ENCODE results near the gene ZRANB3. TPM values are rescaled to one million over a fixed set of nuclear protein-coding genes. Genes with fewer than 3 reads are reported as not detected.

The ZRANB3 gene
- polyA plus RNA-seq, 4 donors: 0.81 to 3.6 (median 3.0) TPM; not detected in 1

GRCh38 chr2:135159191-135159590 lies 371.8 kb downstream of the ZRANB3 start:
- H3K27ac ChIP-seq (ENCODE audit: low read depth in 1 of 3, low read length in 2 of 3): no peak overlapping the region
- no peaks in the 10 kb centered on the region for H3K9me3 ChIP-seq (ENCODE audit: control insufficient read depth in 2 of 2, insufficient read depth in 1 of 2, low read depth in 1 of 2, low read length in 1 of 2)
- FAIRE-seq (no peak), DNase-seq (no peak)
- peaks cover 9 to 15% (median 11%) of the 10 kb centered on the region in 3 donors for H3K36me3 ChIP-seq (ENCODE audit: control insufficient read depth in 3 of 3, insufficient read depth in 2 of 3, low read depth in 1 of 3, low read length in 3 of 3)
- no peak overlapping the region for H3K4me3 ChIP-seq (ENCODE audit: low read depth in 1 of 3, low read length in 3 of 3)
- H3K4me1 ChIP-seq (ENCODE audit: control insufficient read depth in 3 of 3, insufficient read depth in 2 of 3, low read depth in 1 of 3, low read length in 2 of 3): no peaks in the 10 kb centered on the region
- no peaks in the 10 kb centered on the region for H3K27me3 ChIP-seq (ENCODE audit: control insufficient read depth in 3 of 3, insufficient read depth in 3 of 3, low read length in 3 of 3)
- 90 to 97% (median 97%) methylated on average over 2 of the region's 2 CpGs for WGBS, 3 donors

DNA sequence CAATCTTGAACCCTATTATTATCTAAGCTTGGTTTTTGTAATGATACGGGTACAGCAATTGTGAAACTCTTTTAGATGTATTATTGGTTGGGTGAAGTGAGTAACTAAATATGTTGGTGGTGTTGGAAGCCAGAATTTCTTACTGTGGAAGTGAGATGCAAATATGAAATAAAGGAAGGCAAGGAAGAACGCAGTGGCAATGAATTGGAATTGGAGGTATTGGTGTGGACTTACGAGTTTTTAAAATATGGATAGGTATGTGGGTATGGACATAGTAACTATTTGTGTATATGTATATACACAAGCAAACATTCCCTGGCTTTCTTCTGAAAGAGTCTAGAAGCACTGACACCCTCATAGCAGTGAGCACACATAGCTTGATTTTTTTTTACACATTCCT lies 373.2 kb downstream of the ZRANB3 start:
- Histone ChIP-seq H3K27me3 (ENCODE audit: control insufficient read depth in 3 of 3, insufficient read depth in 3 of 3, low read length in 3 of 3) (no peaks in the 10 kb centered on the region), H3K27ac (ENCODE audit: low read depth in 1 of 3, low read length in 2 of 3) (no peak overlapping the region), H3K4me3 (ENCODE audit: low read depth in 1 of 3, low read length in 3 of 3) (no peak overlapping the region), H3K9me3 (ENCODE audit: control insufficient read depth in 2 of 2, insufficient read depth in 1 of 2, low read depth in 1 of 2, low read length in 1 of 2) (no peaks in the 10 kb centered on the region), H3K4me1 (ENCODE audit: control insufficient read depth in 3 of 3, insufficient read depth in 2 of 3, low read depth in 1 of 3, low read length in 2 of 3) (no peaks in the 10 kb centered on the region), H3K36me3 (ENCODE audit: control insufficient read depth in 3 of 3, insufficient read depth in 2 of 3, low read depth in 1 of 3, low read length in 3 of 3) (peaks cover 11 to 13% (median 11%) of the 10 kb centered on the region in 3 donors)
- no peak for DNase-seq
- no peak for FAIRE-seq
- WGBS, 3 donors: 95 to 99% (median 97%) methylated on average over 3 of the region's 3 CpGs

GRCh38 chr2:135154962-135155361 lies 376.1 kb downstream of the ZRANB3 start:
- H3K9me3 ChIP-seq (ENCODE audit: control insufficient read depth in 2 of 2, insufficient read depth in 1 of 2, low read depth in 1 of 2, low read length in 1 of 2): no peaks in the 10 kb centered on the region
- H3K4me3 ChIP-seq (ENCODE audit: low read depth in 1 of 3, low read length in 3 of 3): no peak overlapping the region
- peaks cover 0 to 14% (median 10%) of the 10 kb centered on the region in 3 donors for H3K4me1 ChIP-seq (ENCODE audit: control insufficient read depth in 3 of 3, insufficient read depth in 2 of 3, low read depth in 1 of 3, low read length in 2 of 3)
- no peaks in the 10 kb centered on the region for H3K27me3 ChIP-seq (ENCODE audit: control insufficient read depth in 3 of 3, insufficient read depth in 3 of 3, low read length in 3 of 3)
- H3K27ac ChIP-seq (ENCODE audit: low read depth in 1 of 3, low read length in 2 of 3): no peak overlapping the region
- FAIRE-seq: no peak
- peaks cover 8 to 12% (median 11%) of the 10 kb centered on the region in 3 donors for H3K36me3 ChIP-seq (ENCODE audit: control insufficient read depth in 3 of 3, insufficient read depth in 2 of 3, low read depth in 1 of 3, low read length in 3 of 3)
- no peak for DNase-seq

- FAIRE-seq: no peak
- H3K27ac ChIP-seq (ENCODE audit: low read depth in 1 of 3, low read length in 2 of 3): no peak overlapping the region
- WGBS, 3 donors: 63 to 85% (median 70%) methylated on average over 1 of the region's 1 CpG
- H3K36me3 ChIP-seq (ENCODE audit: control insufficient read depth in 3 of 3, insufficient read depth in 2 of 3, low read depth in 1 of 3, low read length in 3 of 3): peaks cover 7 to 12% (median 10%) of the 10 kb centered on the region in 3 donors
- H3K4me3 ChIP-seq (ENCODE audit: low read depth in 1 of 3, low read length in 3 of 3): no peak overlapping the region
- no peaks in the 10 kb centered on the region for H3K9me3 ChIP-seq (ENCODE audit: control insufficient read depth in 2 of 2, insufficient read depth in 1 of 2, low read depth in 1 of 2, low read length in 1 of 2)
- no peaks in the 10 kb centered on the region for H3K27me3 ChIP-seq (ENCODE audit: control insufficient read depth in 3 of 3, insufficient read depth in 3 of 3, low read length in 3 of 3)
- DNase-seq: no peak
- peaks cover 0 to 14% (median 10%) of the 10 kb centered on the region in 3 donors for H3K4me1 ChIP-seq (ENCODE audit: control insufficient read depth in 3 of 3, insufficient read depth in 2 of 3, low read depth in 1 of 3, low read length in 2 of 3)
Measured at GRCh38 chr2:135152361-135152760, 378.7 kb downstream of the ZRANB3 start.

GRCh38 chr2:135151615-135152014 lies 379.4 kb downstream of the ZRANB3 start:
- peaks cover 0 to 14% (median 10%) of the 10 kb centered on the region in 3 donors for H3K4me1 ChIP-seq (ENCODE audit: control insufficient read depth in 3 of 3, insufficient read depth in 2 of 3, low read depth in 1 of 3, low read length in 2 of 3)
- no peak overlapping the region for H3K4me3 ChIP-seq (ENCODE audit: low read depth in 1 of 3, low read length in 3 of 3)
- no peaks in the 10 kb centered on the region for H3K27me3 ChIP-seq (ENCODE audit: control insufficient read depth in 3 of 3, insufficient read depth in 3 of 3, low read length in 3 of 3)
- H3K9me3 ChIP-seq (ENCODE audit: control insufficient read depth in 2 of 2, insufficient read depth in 1 of 2, low read depth in 1 of 2, low read length in 1 of 2): no peaks in the 10 kb centered on the region
- peaks cover 3 to 10% (median 5%) of the 10 kb centered on the region in 3 donors for H3K36me3 ChIP-seq (ENCODE audit: control insufficient read depth in 3 of 3, insufficient read depth in 2 of 3, low read depth in 1 of 3, low read length in 3 of 3)
- H3K27ac ChIP-seq (ENCODE audit: low read depth in 1 of 3, low read length in 2 of 3): no peak overlapping the region
- FAIRE-seq (no peak), DNase-seq (no peak)
- 93 to 97% (median 96%) methylated on average over 3 of the region's 3 CpGs for WGBS, 3 donors

GRCh38 chr2:135150725-135151124 lies 380.3 kb downstream of the ZRANB3 start:
- H3K27ac ChIP-seq (ENCODE audit: low read depth in 1 of 3, low read length in 2 of 3): peak overlapping the region in 1 of 3 donors; percentile 69
- DNase-seq (peak; percentile 50 to 70), FAIRE-seq (no peak)
- no peaks in the 10 kb centered on the region for H3K27me3 ChIP-seq (ENCODE audit: control insufficient read depth in 3 of 3, insufficient read depth in 3 of 3, low read length in 3 of 3)
- no peaks in the 10 kb centered on the region for H3K9me3 ChIP-seq (ENCODE audit: control insufficient read depth in 2 of 2, insufficient read depth in 1 of 2, low read depth in 1 of 2, low read length in 1 of 2)
- H3K36me3 ChIP-seq (ENCODE audit: control insufficient read depth in 3 of 3, insufficient read depth in 2 of 3, low read depth in 1 of 3, low read length in 3 of 3): peaks cover 5 to 10% (median 5%) of the 10 kb centered on the region in 3 donors
- 91 to 100% (median 96%) methylated on average over 1 of the region's 1 CpG for WGBS, 3 donors
- no peak overlapping the region for H3K4me3 ChIP-seq (ENCODE audit: low read depth in 1 of 3, low read length in 3 of 3)
- peaks cover 0 to 14% (median 10%) of the 10 kb centered on the region in 3 donors for H3K4me1 ChIP-seq (ENCODE audit: control insufficient read depth in 3 of 3, insufficient read depth in 2 of 3, low read depth in 1 of 3, low read length in 2 of 3)

- DNase-seq (peak; percentile 24 to 72), FAIRE-seq (no peak)
- H3K36me3 ChIP-seq (ENCODE audit: control insufficient read depth in 3 of 3, insufficient read depth in 2 of 3, low read depth in 1 of 3, low read length in 3 of 3): peaks cover 2 to 8% (median 6%) of the 10 kb centered on the region in 3 donors
- WGBS, 3 donors: 19 to 60% (median 38%) methylated on average over 1 of the region's 1 CpG
- peaks cover 0 to 14% (median 10%) of the 10 kb centered on the region in 3 donors for H3K4me1 ChIP-seq (ENCODE audit: control insufficient read depth in 3 of 3, insufficient read depth in 2 of 3, low read depth in 1 of 3, low read length in 2 of 3)
- peaks cover 0 to under 1% of the 10 kb centered on the region in 2 donors for H3K9me3 ChIP-seq (ENCODE audit: control insufficient read depth in 2 of 2, insufficient read depth in 1 of 2, low read depth in 1 of 2, low read length in 1 of 2)
- peak overlapping the region in 1 of 3 donors; percentile 35 for H3K27ac ChIP-seq (ENCODE audit: low read depth in 1 of 3, low read length in 2 of 3)
- H3K4me3 ChIP-seq (ENCODE audit: low read depth in 1 of 3, low read length in 3 of 3): no peak overlapping the region
- no peaks in the 10 kb centered on the region for H3K27me3 ChIP-seq (ENCODE audit: control insufficient read depth in 3 of 3, insufficient read depth in 3 of 3, low read length in 3 of 3)
Measured at GRCh38 chr2:135149251-135149650, 381.8 kb downstream of the ZRANB3 start.

- no peak for FAIRE-seq
- H3K36me3 ChIP-seq (ENCODE audit: control insufficient read depth in 3 of 3, insufficient read depth in 2 of 3, low read depth in 1 of 3, low read length in 3 of 3): peaks cover 0 to 14% (median 8%) of the 10 kb centered on the region in 3 donors
- WGBS, 3 donors: 98 to 100% (median 99%) methylated on average over 2 of the region's 2 CpGs
Measured at GRCh38 chr2:135144343-135144742, 386.7 kb downstream of the ZRANB3 start.

DNA sequence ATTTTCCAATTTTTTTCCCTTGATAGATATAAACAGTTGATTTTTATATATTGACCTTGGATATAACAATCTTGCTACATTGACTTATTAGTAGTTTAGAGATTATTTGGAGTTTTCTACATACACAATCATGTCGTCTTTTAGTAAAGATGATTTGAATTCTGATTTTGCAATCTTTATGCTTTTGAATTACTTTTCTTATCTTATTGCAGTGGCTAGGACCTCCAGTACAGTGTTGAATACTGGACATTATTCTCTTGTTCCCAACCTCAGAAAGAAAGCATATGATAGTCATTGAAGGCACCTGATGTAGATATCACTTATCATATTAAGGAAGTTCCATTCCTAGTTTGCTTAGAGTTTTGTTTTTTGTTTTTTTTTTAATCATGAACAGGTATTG lies 388.7 kb downstream of the ZRANB3 start:
- peaks cover 2 to 28% (median 10%) of the 10 kb centered on the region in 3 donors for H3K36me3 ChIP-seq (ENCODE audit: control insufficient read depth in 3 of 3, insufficient read depth in 2 of 3, low read depth in 1 of 3, low read length in 3 of 3)
- peaks cover 0 to 12% of the 10 kb centered on the region in 2 donors for H3K9me3 ChIP-seq (ENCODE audit: control insufficient read depth in 2 of 2, insufficient read depth in 1 of 2, low read depth in 1 of 2, low read length in 1 of 2)
- no peak for FAIRE-seq
- H3K4me1 ChIP-seq (ENCODE audit: control insufficient read depth in 3 of 3, insufficient read depth in 2 of 3, low read depth in 1 of 3, low read length in 2 of 3): no peaks in the 10 kb centered on the region
- H3K4me3 ChIP-seq (ENCODE audit: low read depth in 1 of 3, low read length in 3 of 3): no peak overlapping the region
- DNase-seq: no peak
- H3K27me3 ChIP-seq (ENCODE audit: control insufficient read depth in 3 of 3, insufficient read depth in 3 of 3, low read length in 3 of 3): no peaks in the 10 kb centered on the region
- 98 to 100% (median 99%) methylated on average over 1 of the region's 1 CpG for WGBS, 3 donors
- H3K27ac ChIP-seq (ENCODE audit: low read depth in 1 of 3, low read length in 2 of 3): no peak overlapping the region

More at GRCh38 chr2:135144343-135144742, 386.7 kb downstream of the ZRANB3 start:
- H3K27ac ChIP-seq (ENCODE audit: low read depth in 1 of 3, low read length in 2 of 3): no peak overlapping the region
- H3K4me1 ChIP-seq (ENCODE audit: control insufficient read depth in 3 of 3, insufficient read depth in 2 of 3, low read depth in 1 of 3, low read length in 2 of 3): no peaks in the 10 kb centered on the region
- H3K4me3 ChIP-seq (ENCODE audit: low read depth in 1 of 3, low read length in 3 of 3): no peak overlapping the region
- no peaks in the 10 kb centered on the region for H3K27me3 ChIP-seq (ENCODE audit: control insufficient read depth in 3 of 3, insufficient read depth in 3 of 3, low read length in 3 of 3)
- peaks cover 0 to 12% of the 10 kb centered on the region in 2 donors for H3K9me3 ChIP-seq (ENCODE audit: control insufficient read depth in 2 of 2, insufficient read depth in 1 of 2, low read depth in 1 of 2, low read length in 1 of 2)
- DNase-seq: no peak
